HG03097 (cell line): ENCODE results near the gene GAS1.

Experiments used
- ATAC-seq: cut with Tn5 transposase; IDR thresholded peaks from one replicate; pipeline ENCODE4 v1.9.1; 2021; ENCODE audit not compliant: unreplicated experiment, low FRiP score

Gene GAS1, protein sequence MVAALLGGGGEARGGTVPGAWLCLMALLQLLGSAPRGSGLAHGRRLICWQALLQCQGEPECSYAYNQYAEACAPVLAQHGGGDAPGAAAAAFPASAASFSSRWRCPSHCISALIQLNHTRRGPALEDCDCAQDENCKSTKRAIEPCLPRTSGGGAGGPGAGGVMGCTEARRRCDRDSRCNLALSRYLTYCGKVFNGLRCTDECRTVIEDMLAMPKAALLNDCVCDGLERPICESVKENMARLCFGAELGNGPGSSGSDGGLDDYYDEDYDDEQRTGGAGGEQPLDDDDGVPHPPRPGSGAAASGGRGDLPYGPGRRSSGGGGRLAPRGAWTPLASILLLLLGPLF

DNA sequence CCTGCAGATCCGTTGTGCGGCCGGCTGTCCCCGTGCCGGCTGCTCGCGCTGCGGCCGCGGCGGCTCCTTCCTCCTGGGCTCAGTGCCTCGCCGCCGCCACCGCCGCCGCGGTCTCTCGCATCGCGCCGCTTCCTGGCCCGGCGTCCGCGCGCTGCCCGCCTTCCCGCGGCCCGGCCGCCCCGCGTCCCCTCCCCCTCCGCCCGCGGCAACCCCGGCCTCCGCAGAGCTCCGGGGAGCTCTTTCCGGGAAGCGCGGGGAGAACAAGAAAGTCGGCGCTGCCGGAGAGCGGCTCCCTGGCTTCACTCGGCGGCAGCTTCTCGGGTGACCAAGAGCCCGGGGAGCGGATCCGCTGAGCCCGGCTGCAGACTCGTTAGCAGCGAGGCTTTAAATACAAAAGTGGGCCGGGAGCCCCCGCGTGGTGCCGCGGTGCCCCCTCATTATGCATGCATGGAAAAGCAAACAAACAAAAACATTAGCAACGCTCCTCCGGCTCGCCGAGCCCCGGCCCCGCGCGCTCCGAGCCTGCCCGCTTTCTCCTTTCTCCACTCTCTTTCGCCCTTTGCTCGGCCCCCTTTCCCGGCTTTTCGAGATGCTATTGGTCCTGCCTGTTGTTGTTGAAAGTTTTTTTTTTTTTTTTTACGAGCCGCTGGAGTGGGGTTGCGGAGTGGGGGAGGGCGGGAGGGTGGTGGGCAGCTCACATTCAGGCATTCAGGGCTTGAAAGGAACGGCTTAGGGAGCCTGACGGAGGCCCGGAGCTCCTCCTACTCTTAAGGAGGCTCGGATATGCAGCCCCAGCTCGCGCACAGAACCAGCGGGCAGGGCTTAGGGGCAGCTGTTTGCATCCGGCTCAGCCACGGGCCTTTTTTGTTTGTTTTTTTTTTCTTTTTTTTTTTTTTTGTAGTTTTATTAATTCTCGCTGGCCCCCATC lies at the start of gene GAS1:
GAS1 (minus strand) TSS at position 361 of the 928 bp plus-strand sequence. CDS start 727 bp downstream, outside the sequence.
- ATAC-seq, result peak; percentile 48

DNA sequence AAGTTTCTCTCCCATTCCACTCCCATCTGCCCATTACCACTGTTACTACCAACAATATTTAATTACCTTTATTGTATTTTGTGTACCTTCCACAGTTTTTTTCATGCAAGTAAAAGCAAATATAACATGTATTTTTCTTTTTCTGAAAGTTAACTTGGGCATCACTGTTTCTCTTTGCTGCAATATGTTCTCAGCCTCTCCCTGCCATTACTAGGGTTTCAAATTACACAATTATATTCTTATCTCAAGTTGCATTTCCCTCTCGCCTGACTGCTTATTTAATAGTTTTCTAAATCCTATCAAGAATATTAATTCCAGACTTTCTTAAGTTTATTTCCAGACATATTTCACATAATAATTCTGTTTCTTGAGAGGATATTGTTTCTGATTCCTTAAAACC lies 46.9 kb upstream of the GAS1 start:
- no peak for ATAC-seq

DNA sequence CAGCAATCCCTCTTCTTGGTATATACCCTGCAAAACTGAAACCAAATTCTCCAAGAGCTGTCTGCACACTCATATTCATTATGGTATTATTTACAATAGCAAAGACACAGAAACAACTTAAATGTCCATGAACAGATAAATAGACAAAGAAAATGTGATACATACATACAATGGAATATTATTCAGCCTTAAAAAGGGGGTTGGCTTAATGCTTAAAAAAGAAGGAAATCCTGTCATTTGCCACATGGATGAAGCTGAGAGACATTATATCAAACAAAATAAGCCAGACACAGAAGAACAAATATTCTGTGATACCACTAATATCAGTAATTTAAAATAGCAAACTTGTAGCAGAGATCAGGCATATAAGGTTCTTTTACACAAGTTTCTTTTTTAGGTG lies 46.5 kb upstream of the GAS1 start:
- no peak for ATAC-seq

- no peak for ATAC-seq
Measured at GRCh38 chr9:86991077-86991476, 43.8 kb upstream of the GAS1 start.

GRCh38 chr9:86990290-86990689 lies 43.0 kb upstream of the GAS1 start:
- ATAC-seq, result no peak

- ATAC-seq, result no peak
Measured at GRCh38 chr9:86987900-86988299, 40.6 kb upstream of the GAS1 start.

DNA sequence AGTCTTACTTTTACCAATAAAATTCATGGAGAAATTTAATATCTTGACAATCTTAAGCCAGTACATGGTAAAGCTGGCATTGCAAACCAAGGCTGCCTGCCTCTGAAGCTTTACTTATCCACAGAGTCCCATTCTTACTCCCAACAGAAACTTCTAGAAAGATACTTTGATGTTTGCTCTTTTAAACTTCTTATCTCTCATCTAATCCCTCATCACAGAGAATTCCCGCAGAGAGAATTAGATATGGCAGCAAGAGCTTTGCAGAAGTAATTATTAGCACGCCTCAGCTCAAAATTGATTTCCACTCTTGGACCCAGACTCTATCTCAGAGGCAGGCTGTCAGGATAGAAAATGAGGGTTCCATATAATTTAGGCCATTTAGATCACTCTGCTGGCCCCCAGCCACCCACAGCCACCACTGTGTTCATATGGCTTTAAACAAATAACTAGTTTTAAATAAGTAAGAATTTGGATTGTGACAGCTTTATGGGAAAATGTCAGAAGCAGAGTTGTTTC lies 37.9 kb upstream of the GAS1 start:
- no peak for ATAC-seq

GRCh38 chr9:86983620-86984259 lies 36.4 kb upstream of the GAS1 start:
- no peak for ATAC-seq

- ATAC-seq, result no peak
Measured at GRCh38 chr9:86983249-86983619, 35.9 kb upstream of the GAS1 start.

GRCh38 chr9:86980802-86981201 lies 33.5 kb upstream of the GAS1 start:
- no peak for ATAC-seq

GRCh38 chr9:86979657-86980056 lies 32.4 kb upstream of the GAS1 start:
- no peak for ATAC-seq

GRCh38 chr9:86978922-86979474 lies 31.7 kb upstream of the GAS1 start:
- no peak for ATAC-seq

GRCh38 chr9:86978413-86978812 lies 31.1 kb upstream of the GAS1 start:
- no peak for ATAC-seq

DNA sequence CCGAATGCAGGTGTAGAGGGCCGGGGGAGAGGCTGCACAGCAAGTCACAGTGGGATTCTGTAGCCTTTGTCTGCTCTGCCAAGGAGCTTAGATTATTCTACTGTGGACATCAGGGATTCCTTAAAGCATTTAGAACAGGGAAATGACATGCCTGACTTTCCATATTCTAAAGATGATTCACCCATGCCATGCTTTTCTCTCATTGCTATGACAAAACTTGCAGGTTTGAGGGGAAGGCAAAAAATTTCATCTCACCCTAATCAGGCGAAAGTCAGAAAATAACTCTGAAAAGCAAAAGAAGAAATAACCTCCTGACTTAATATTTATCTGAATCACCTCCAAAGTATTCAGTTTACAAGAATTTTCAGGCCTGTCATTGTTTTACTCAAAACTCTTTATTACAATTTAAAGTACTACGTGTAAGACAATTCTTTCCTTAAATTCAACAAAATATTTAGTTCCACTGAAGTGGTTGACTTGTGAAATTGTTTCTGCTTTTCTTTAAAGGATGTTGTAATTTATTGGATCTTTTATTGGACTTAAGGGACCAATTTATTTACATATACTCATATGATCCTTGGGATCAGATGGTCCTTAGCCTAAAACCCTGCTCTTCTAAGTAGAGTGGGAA lies 30.0 kb upstream of the GAS1 start:
- no peak for ATAC-seq

DNA sequence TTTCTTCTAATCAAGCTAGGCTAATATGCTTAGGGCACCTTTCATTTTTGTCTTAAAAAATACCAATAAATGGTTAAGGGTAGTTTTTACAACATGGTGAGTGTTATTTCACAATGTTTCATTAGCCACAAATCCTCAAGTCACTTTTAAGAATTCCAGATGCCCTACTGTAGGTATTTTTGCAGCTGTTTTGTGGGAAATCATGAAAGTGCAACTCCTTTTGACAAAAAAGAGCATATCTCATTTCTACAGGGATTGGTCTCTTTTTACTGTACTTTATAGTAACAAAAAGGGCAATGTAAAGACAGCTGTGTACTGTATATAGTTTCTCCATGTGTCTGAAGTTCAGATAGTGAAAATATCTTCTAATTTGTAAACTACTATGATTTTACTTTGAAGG lies 28.3 kb upstream of the GAS1 start:
- no peak for ATAC-seq

GRCh38 chr9:86975036-86975435 lies 27.7 kb upstream of the GAS1 start:
- ATAC-seq, result no peak

- ATAC-seq, result no peak
Measured at GRCh38 chr9:86974421-86974820, 27.1 kb upstream of the GAS1 start.

GRCh38 chr9:86971742-86972141 lies 24.4 kb upstream of the GAS1 start:
- no peak for ATAC-seq

DNA sequence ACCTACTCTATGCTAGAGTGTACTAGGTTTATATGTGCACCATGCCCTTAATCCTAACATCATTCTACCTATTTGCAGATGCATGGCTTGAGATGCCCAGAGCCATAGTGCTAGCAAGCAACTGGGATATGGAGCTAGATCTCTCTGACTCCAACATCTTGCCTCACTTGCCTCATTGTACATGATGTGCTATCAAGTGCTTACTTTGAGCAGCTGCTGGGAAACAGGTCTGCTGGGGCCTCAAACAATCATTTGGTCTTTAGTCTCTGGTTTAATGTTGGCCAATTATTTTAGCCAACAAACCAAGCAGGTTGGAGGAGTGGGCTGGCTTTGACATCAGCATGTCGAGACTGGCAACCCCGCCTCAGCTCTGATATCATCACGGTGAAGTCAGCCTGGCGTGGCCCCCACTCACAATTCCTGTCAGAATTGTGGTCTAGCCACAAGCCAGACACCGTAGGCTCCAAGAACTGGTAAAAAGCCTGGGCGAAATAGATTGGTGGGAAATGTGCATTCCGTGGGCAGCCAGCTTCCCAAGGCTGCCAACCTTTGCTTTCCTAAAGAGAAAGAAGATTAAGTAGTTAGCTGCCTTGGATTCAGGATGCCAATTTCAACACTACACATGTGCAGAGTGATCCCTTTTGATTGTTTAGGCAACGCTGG lies 21.1 kb upstream of the GAS1 start:
- no peak for ATAC-seq
